Ishikawa (cell line): ENCODE results near the gene CLCNKB.

ENCODE experiments used
- RAD21 ChIP-seq: IDR thresholded peaks from 2 replicates; pipeline ENCODE4 v1.6.1; 2012; ENCODE audit warnings: low read depth
- USF1 ChIP-seq: IDR thresholded peaks from 2 replicates; pipeline ENCODE4 v1.6.1; 2012

- TF ChIP-seq USF1: no peak
- TF ChIP-seq RAD21: peak; percentile 19; the same call in 1 of the 2 replicates
Measured at GRCh38 chr1:16073490-16074119, 30.0 kb downstream of the CLCNKB start, which contains the start of gene FAM131C.
